Neural cell (in vitro differentiated cells): ENCODE measurements around the gene FLRT3. TPM values are rescaled to one million over a fixed set of nuclear protein-coding genes. Genes with fewer than 3 reads are reported as not detected.

Source experiments
- polyA plus RNA-seq: library from polyadenylated mRNA; depleted of rRNA; stranded (reverse); fragments of >200 nt; gene quantifications from 2 replicates; pipeline ENCODE4 v1.2.3, GENCODE V29; 2014
- small RNA-seq, 3 experiments: library from RNA; depleted of rRNA; stranded (forward); fragments of <200 nt; gene quantifications; one replicate each; pipeline ENCODE3, GENCODE V24; 2012

FLRT3 gene
- polyA plus RNA-seq, 1 donor from 2014 or later, result 3.2 TPM

Small RNAs within 50 kb of the gene (small RNA-seq; reads per million reads assigned to genes)
- gene RNU6-228P, result 5.6 to 22.3 (median 8.0) reads per million in 3 experiments
